ENCODE results near the gene NOM1.

NOM1 gene

DNA sequence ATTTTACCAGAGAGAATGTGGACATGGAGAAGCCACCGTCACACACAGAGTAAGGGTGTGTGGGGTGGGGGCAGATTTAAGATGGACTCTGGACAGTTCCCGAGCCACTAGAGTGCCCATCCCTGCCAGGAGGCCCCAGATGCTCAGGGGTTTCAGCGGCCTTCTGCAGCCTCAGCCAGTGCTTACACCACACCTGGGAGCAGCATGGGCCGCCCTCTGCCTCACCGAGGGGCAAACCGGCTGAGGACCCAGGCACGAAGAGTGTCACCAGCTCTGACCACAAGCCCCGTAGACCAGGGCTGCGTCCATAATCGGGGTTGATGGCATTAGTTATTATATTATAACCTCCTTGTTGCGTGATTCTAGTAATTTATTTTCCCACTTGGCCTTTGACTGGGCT lies 67.6 kb downstream of the NOM1 start:
- no peak for DNase-seq

DNA sequence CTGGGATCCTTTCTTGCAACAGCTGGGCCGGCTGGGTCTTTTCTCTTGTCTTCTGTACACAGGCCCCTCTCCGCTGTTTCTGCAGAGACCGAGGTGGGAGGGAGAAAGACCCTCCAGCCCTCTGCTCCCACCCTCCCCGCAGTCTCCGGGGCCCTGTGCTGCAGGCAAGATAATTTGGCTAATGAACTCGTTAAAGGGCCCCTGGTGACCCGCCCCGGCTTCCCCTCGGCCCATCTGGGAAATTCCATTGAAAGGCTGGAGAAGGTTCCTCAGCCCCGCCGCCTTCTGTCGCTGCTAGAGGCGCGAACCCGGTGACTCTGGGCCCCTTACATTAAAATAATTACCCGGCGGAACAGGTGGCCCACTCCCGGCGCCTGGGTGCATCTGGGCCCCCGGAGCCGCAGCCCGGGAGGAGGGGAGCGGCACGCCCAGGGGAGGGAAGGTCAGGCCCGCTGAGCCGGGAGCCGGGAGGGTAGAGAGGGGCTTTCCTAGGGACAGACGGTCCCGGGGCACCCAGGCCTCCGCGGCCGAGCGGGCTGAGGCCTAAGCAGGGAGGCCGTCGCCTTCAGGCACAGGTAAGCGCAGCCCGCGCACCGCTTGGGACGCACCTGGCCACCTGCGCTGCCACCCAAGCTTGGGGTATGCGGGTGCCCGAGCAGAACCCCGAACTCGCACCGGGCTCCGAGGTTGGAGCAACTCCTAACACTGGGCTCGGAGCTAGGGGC lies 68.3 kb downstream of the NOM1 start:
- no peak for DNase-seq

DNA sequence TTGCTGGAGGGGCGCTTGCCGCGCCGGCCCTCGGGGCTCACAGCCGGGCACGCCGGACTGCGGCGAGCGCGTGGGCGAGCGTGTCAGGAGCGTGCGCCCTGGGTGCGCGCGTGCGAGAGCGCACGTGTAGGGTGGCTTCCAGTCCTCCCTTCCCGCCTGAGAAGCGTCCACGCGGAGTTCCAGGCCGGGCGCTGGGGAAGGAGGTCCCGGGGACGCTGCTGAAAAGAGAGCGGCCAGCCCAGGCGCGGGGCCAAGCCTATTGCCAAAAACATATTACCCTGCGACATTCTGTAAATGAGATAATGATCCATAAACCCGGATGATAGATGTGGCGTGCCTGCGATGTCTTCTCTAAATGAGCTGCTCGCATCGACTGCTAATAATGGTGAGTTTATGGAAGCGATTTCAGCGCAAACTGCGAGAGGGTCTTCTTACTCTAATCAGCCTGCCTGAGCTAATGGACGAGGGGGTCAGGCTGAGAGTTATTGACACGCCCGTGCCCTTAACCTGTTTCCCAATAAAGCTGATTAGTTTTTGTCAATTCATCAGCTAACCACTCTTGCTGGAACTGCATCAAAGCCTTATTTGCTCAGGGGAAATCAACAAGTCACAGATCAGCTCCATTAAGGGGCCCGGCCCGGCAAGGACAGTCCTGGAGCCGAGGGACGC lies 69.0 kb downstream of the NOM1 start:
- no peak for DNase-seq

DNA sequence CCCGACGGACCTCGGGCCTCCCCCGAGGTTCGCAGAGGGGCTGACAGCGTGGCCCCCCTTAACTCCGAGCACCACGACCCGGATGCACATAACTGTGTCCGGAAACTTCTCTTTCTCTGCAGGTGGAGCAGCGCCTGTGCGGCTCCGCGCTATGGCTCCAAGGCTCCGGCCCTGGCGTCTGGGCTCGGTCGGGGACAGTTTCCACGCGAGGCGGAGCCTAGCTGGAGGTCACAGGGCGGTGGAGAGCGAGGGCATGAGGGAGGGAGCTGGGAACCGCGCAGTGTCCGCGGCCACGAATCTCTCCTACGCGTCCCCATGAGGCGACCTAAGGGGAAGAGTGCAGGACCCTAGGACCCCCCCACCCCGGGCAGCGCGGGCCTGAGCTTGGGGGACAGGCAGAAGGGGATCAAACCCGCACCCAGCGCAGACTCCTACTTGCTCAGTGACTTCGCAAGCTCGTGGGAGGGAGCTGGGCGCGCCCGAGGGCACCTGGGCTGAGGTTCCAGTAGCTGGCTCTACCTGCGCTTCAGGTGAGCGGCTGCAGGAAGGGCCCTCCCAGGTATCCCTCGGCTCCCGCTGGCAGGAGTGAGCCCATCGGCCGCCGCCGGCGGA lies 69.6 kb downstream of the NOM1 start:
- no peak for DNase-seq

DNA sequence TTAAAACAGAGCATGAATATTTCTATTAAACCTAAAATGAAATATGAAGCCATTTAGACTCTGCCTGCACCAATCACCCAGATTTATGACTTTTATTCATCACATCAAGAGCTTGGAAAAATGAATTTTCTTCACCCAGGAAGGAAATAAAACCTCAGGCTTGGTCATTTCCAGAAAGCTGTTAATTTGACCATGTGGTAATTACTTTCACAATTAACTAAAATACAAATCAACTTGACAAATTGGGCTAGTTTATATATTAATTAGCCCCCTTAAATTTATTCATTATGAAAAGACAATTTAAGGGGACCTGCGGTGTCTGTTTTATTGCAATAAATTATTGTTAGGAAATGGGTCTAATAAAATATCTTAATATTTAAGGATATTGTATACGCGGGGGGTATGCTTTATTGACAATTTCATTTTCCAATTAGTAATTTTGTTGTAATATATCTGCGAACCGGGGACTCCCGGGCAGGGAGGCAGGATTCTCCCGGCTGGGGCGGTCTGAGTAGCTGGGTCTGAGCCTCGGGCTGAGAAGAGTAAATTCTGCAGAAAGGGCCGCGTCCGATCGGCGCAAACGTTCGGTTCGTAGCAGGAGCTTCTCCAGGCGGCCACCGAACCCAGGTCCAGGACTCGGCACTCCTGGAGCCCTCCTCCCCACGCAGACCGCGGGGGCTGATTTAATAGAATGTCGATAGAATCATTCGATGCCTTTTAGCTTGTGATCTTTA lies 70.4 kb downstream of the NOM1 start:
- DNase-seq, result no peak

DNA sequence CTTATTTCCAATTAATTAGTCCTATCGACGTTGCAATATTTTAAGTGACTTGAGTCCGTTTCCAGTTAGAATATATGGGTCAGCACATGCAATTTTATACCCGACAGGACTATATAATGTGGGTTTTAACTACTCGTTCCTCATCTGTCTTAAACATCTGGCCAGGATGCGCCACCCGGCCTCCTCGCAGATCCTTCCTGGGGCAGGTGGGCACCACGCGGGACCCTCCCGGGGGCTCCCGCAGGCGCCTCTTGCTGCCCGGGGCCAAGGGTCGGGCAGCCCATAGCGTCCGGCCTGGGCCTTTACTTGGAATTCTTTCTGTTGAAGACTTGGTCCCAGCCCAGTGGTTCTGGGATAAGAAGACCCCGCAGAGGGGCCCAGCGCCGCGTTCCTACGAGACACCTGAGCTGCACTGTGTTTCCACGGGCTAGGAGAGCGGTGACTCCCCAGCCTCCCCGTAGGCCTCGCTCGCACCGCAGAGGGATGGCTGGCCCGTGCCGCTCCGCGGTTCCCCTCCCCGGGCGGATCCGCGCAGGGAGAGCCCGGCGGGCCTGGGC lies 71.1 kb downstream of the NOM1 start:
- no peak for DNase-seq

DNA sequence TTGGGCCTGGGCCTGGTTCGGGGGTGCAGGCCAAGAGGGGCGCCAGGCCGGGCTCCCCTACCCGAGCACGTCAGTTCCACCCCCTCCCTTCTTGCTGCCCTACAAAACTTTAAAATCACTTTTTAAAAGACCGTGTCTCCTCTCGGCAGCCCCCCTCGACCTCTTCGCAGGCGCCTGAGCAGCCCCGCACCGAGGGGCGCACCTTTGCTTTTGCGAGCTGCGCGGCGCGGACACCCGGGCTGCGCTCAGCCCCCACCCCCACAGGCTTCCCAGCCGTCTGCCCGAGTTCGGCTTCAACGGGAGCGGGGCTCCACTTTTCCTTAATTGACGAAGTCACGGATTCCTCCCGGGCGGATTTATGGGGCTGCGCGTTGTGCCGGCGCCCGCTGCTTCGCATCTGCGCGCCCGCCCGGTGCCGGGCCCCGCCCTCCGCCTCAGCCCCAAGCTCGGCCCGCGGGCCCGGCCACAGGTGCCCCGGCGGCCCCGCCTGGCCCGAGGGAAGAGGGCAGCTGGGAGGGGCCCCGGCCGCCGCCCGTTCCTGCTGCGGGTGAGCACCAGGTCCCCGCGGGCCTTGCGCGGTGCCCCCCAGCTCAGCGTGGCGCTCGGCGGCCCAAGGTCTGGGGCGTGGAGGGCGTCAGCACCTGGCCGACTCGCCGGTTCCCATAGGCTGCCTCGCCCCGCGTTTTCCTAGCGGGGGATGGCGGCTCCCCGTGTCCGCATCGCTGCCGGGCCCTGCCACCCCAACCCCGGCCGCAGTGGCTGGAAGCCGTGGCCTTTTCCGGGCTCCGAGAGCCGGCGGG lies 71.8 kb downstream of the NOM1 start:
- DNase-seq, result no peak

DNA sequence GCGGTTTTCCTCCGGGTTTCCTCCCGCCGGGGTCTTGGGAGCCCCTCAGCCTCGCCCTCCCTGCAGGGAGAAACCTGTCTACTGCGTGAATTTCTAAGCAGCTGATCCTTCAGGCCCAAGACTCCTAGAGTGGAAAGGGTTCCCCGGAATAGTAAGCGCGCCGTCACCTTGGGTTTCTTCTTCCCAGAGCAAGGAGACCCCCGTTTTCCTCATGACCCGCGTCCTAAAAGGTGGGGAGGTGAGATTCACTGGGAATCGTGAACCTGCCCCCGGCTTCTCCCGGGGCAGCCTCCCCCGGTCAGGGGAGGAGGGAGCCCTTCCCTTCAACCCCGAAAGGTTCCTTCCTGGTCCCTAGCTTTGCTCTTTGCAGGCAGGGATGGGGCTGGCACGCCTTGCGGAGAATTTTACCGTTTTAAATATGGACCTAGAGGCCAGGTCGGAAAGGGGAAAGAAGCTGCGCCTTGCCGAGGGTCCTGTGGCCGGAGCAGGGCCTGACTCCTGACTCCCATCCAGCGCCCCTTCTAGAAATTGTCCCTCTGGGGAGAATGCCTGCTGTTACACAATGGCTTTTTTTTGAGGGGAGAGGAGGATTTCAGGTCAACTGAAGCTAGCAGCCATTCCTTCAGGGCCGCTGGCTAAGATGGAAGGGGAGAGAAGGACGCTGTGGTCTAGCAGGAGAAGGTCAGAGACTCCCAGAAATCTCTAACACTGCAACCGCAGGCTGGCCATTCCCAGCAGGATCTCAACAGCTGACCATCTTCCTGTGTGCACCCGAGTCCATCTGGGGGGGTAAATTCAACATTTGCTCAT lies 72.6 kb downstream of the NOM1 start:
- no peak for DNase-seq

Data from central memory CD4-positive, alpha-beta T cell (primary cell).